Gastroesophageal sphincter (tissue), 3 donors: ENCODE data around the gene PPP1R13B.

Experiments used
- CTCF ChIP-seq, 4 experiments: fragments of 200-600 bp in 2 of 4; fragments of 450-650 bp in 2 of 4; sonication (generic) in 1 of 4; IDR thresholded peaks; one replicate each; pipeline ENCODE4 v1.5.1; 2017 to 2019; ENCODE audit warnings: antibody characterized with exemption in 4 of 4, mild to moderate bottlenecking in 2 of 4, moderate library complexity in 2 of 4
- POLR2A ChIP-seq, 2 donors: fragments of 450-650 bp; IDR thresholded peaks; one replicate each; pipeline ENCODE4 v1.6.1; 2017; ENCODE audit warnings: antibody characterized with exemption in 2 of 2, mild to moderate bottlenecking in 2 of 2, moderate library complexity in 1 of 2

GRCh38 chr14:103709814-103710213, 137.6 kb downstream of the PPP1R13B start:
- no peak for TF ChIP-seq CTCF (IDR thresholded peaks at IDR 0.05)
- no peak for TF ChIP-seq POLR2A (IDR thresholded peaks at IDR 0.05)
